Right cardiac atrium (tissue), 5 donors: ENCODE measurements around the gene RBM39. TPM values are rescaled to one million over a fixed set of nuclear protein-coding genes. Genes with fewer than 3 reads are reported as not detected.
A peak's percentile ranks its signal among the peaks of the same experiment; 100 is the strongest.
"Not testable (repeated sequence)": the region's sequence is repeated elsewhere in the genome, so short reads cannot be mapped to it uniquely, and the experiment has no call there.

Experiments
- ATAC-seq, 2 donors: fragments of 200-7000 bp; cut with Tn5 transposase; one replicate each; pipeline versions ENCODE4 v1.8.0 to v1.9.1; 2020; ENCODE audit warnings: moderate library complexity in 2 of 2, mild to moderate bottlenecking in 1 of 2
- DNase-seq, 3 donors: peaks; one replicate each; pipeline ENCODE4 v3.0.0-alpha.2; 2020
- H3K27ac ChIP-seq: one replicate; pipeline ENCODE4 v1.5.1; 2013; ENCODE audit warnings: mild to moderate bottlenecking, low read length, control low read depth, moderate library complexity
- H3K27me3 ChIP-seq: one replicate; pipeline ENCODE4 v1.6.1; 2013; ENCODE audit not compliant: control insufficient read depth, insufficient read depth
- H3K4me1 ChIP-seq: one replicate; pipeline ENCODE4 v1.6.1; 2013; ENCODE audit warnings: low read length; ENCODE audit not compliant: control insufficient read depth, insufficient read depth
- H3K4me3 ChIP-seq: one replicate; pipeline ENCODE4 v1.5.1; 2013; ENCODE audit warnings: low read length, control low read depth
- H3K9me3 ChIP-seq: one replicate; pipeline ENCODE4 v1.6.1; 2013; ENCODE audit warnings: low read length; ENCODE audit not compliant: control insufficient read depth
- WGBS: extraction: QIAGEN DNeasy Blood & Tissue Kit; methylation state at CpG from one replicate; pipeline ENCODE4 v1.1.7; 2013; 5-methylcytosine and 5-hydroxymethylcytosine counted together
- intact Hi-C, 4 donors: fragments of 100-400 bp; cut with DNase I; formaldehyde crosslinking; loops; one replicate each; pipeline versions ENCODE4 v1.11.0 to v1.14.0; 2022 to 2023
- polyA plus RNA-seq: library from polyadenylated mRNA; stranded (reverse); fragments of 200-250 nt; gene quantifications from one replicate; pipeline ENCODE4 v1.2.3, GENCODE V29; 2013
- total RNA-seq, 4 donors: library from RNA; stranded (reverse); fragmentation: NEBNext Ultra II Directional; extraction: Animal tissue kit (Norgen Biotek cat#: 25700); gene quantifications; one replicate each; pipeline ENCODE4 v1.2.1, GENCODE V29; 2021
- donor health status: healthy with polysubstance abuse.
- donor health status: DM: no; HTN: yes; CAD: no.
- donor health status: DM: no; HTN: no; CAD: no.
- donor health status: DM: no; HTN: yes; CAD: no; lungs with severe emphysema.
- donor health status: DM: yes; HTN: yes; CAD: no.

RBM39 gene
- total and polyA plus RNA-seq, 5 donors = 143 to 173 (median 166) TPM

- intact Hi-C loops = no loop called here
Observed at GRCh38 chr20:35771689-35772562, 29.9 kb upstream of the RBM39 start, which contains the start of gene PHF20. Gene PHF20 (plus strand): TSS chr20:35772015. CDS start chr20:35801523, 29,508 bp downstream.

DNA sequence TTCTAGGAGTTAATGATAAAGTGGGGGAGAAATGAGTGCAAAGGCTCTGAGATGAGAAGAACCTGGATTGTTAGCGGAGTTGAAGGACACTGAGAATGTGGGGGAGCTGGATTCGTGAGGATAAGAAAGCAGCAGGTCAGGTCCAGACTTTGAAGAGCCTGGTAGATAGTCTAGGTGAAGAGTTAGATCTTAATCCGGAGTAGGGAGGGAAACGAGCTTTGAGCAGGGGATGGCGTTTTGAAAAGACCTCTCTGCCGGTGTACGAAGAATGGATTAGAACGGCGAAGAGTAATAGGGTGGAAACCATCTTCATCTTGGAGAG, 29.3 kb upstream of the RBM39 start:
- WGBS = 72% methylated on average over 9 of the region's 9 CpGs
- DNase-seq (no peak), ATAC-seq (no peak)
- Histone ChIP-seq H3K4me3 (no peak overlapping the region), H3K4me1 (peaks cover 8% of the 10 kb centered on the region), H3K27me3 (no peaks in the 10 kb centered on the region), H3K9me3 (no peaks in the 10 kb centered on the region), H3K27ac (peak overlapping the region; percentile 95)
- intact Hi-C loops = no loop called here

More at GRCh38 chr20:35771689-35772562, 29.9 kb upstream of the RBM39 start, which contains the start of gene PHF20:
- H3K4me3 ChIP-seq = peak within 1 kb of the TSS; percentile 94
- H3K9me3 ChIP-seq = no peaks in the 10 kb centered on the region
- WGBS = 2% methylated on average over 87 of the region's 87 CpGs
- peak within 1 kb of the TSS; percentile 95 for H3K27ac ChIP-seq
- ATAC-seq (peak; percentile 85 to 92), DNase-seq (peak; percentile 99 to 100 (median 100))
- no peaks in the 10 kb centered on the region for H3K27me3 ChIP-seq
- peaks cover 8% of the 10 kb centered on the region for H3K4me1 ChIP-seq

- Histone ChIP-seq H3K27ac (peak overlapping the region; percentile 71), H3K4me3 (no peak overlapping the region), H3K27me3 (no peaks in the 10 kb centered on the region), H3K9me3 (no peaks in the 10 kb centered on the region), H3K4me1 (peaks cover 8% of the 10 kb centered on the region)
- ATAC-seq (peak; percentile 76 to 80), DNase-seq (peak; percentile 97 to 98 (median 98))
- intact Hi-C loops = no loop called here
- 39% methylated on average over 5 of the region's 5 CpGs for WGBS
Observed at GRCh38 chr20:35768731-35769664, 26.9 kb upstream of the RBM39 start.

DNA sequence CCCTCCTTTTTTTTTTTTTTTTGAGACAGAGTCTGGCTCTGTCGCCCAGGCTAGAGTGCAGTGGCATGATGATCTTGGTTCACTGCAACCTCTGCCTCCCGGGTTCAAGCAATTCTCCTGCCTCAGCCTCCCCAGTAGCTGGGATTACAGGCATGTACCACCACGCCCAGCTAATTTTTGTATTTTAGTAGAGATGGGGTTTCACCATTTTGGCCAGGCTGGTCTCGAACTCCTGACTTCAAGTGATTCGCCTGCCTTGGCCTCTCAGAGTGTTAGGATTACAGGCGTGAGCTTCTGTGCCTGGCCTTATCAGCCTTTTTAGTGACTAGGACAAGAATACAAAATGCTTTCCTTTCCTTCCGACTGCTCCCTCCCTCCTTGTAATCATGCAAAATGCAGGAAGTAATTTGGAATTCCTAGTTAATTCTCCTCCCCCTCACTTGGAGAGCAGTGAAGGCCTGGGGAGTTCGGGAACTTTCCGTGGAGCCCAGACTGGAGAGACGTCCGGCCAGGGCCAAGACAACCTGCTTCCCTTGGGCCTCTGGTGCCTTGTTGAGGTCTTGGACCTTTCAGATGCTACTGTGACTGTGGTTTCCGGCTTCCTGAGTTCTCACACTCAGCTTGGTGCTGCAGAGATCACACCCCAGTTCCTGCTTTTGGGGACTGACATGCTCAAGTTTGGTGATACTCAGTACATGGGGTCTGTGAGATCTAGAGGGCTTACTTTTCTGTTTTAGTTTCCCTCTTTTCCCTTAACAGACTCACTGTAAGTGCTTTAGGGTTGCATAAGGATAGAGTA, 25.8 kb upstream of the RBM39 start:
- 42% methylated on average over 12 of the region's 12 CpGs for WGBS
- intact Hi-C loops = no loop called here
- no peak overlapping the region for H3K4me3 ChIP-seq
- ATAC-seq (peak; percentile 43 to 76), DNase-seq (peak; percentile 76 to 87 (median 84))
- H3K4me1 ChIP-seq = peaks cover 8% of the 10 kb centered on the region
- no peaks in the 10 kb centered on the region for H3K27me3 ChIP-seq
- H3K27ac ChIP-seq = peak overlapping the region; percentile 58
- no peaks in the 10 kb centered on the region for H3K9me3 ChIP-seq

DNA sequence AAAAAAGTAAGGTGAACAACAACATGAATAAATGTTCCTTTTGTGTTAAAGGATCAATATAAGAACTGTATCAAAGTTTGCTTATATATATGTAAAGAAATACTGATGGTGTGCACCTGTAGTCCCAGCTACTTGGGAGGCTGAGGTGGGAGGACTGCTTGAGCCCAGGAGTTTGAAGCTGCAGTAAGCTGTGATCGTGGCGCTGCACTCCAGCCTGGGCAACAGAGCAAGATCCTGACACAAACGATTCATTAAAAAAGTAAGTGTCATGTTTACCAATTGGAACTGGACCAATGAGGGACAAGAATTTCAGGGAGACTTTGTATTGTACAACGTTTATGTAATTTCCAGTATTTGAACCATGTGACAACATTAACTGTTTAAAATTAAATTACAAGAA, 24.8 kb upstream of the RBM39 start:
- peaks cover 8% of the 10 kb centered on the region for H3K4me1 ChIP-seq
- H3K27ac ChIP-seq = no peak overlapping the region
- DNase-seq (no peak), ATAC-seq (no peak)
- H3K4me3 ChIP-seq = no peak overlapping the region
- no peaks in the 10 kb centered on the region for H3K9me3 ChIP-seq
- intact Hi-C loops = no loop called here
- WGBS = 84% methylated on average over 4 of the region's 4 CpGs
- H3K27me3 ChIP-seq = no peaks in the 10 kb centered on the region

GRCh38 chr20:35764936-35765335, 22.9 kb upstream of the RBM39 start:
- intact Hi-C loops, H3K4me3 ChIP-seq, ATAC-seq, H3K4me1 ChIP-seq, H3K9me3 ChIP-seq, H3K27me3 ChIP-seq, H3K27ac ChIP-seq, DNase-seq: not testable (repeated sequence)
- 91% methylated on average over 2 of the region's 2 CpGs for WGBS

GRCh38 chr20:35762461-35762860, 20.4 kb upstream of the RBM39 start:
- intact Hi-C loops = no loop called here
- 78% methylated on average over 3 of the region's 3 CpGs for WGBS
- no peaks in the 10 kb centered on the region for H3K9me3 ChIP-seq
- no peaks in the 10 kb centered on the region for H3K4me1 ChIP-seq
- no peak for ATAC-seq
- no peak for DNase-seq
- H3K4me3 ChIP-seq = no peak overlapping the region
- H3K27ac ChIP-seq = no peak overlapping the region
- no peaks in the 10 kb centered on the region for H3K27me3 ChIP-seq

DNA sequence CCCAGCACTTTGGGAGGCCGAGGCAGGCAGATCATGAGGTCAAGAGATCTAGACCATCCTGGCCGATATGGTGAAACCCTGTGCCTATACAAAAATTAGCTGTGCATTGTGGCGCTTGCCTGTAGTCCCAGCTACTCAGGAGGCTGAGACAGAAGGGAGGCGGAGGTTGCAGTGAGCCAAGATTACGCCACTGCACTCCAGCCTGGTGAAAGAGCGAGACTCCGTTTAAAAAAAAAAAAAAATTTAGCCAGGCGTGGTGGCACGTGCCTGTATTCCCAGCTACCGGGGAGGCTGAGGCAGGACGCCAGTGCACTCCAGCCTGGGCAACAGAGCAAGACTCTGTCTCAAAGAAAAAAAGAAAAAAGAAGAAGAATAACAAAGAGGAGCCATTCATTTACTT, 19.5 kb upstream of the RBM39 start:
- intact Hi-C loops, DNase-seq, H3K27me3 ChIP-seq, ATAC-seq, H3K4me3 ChIP-seq, H3K27ac ChIP-seq, H3K4me1 ChIP-seq, H3K9me3 ChIP-seq: not testable (repeated sequence)
- WGBS = 93% methylated on average over 11 of the region's 11 CpGs

DNA sequence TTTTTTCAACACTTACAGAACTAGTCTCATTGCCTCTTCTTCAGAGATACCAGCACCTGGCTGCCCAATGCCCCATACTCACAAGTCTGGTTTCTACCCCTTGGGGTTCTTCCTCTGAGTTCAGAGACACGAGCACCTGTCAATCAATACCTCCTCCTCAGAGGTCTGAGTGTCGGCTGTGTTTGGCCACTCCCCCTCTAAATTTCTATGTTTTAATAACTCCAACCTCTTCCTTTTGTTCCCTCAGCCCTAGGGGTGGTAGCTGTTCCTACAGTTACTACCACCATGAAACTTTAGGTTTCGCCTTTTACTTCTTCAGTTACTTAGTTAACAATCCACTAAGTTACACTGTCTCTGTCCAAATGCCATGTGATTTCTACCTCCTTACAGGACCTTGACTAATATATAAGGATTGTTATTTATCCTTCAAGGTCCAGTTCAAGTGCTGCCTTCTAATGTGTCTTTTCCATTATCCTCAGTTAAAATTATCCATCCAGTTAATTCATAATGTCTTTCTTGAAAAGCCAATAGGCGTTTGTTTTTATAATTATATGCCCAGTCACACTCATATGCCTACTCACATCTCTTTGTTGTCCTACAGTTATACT, 15.1 kb upstream of the RBM39 start:
- H3K4me3 ChIP-seq = no peak overlapping the region

DNA sequence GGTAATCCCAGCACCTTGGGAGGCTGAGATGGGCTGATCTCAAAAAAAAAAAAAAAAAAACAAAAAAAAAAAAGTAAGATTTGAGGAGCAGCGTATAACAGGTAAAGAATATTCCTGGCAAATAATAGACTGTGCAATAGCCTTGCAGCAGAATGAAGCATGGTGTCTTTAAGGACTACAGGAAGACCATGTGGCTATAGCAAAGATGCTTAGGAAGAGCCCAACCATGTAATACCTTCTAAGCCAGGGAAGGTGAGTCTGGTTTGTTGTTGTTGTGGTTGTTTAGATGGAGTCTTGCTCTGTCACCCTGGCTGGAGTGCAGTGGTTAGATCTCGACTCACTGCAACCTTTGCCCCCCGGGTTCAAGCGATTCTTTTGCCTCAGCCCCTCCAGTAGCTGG, 14.3 kb upstream of the RBM39 start:
- ATAC-seq (no peak), DNase-seq (no peak)
- intact Hi-C loops = no loop called here
- WGBS = 96% methylated on average over 4 of the region's 4 CpGs
- Histone ChIP-seq H3K4me3 (no peak overlapping the region), H3K27ac (no peak overlapping the region), H3K9me3 (no peaks in the 10 kb centered on the region), H3K27me3 (no peaks in the 10 kb centered on the region), H3K4me1 (no peaks in the 10 kb centered on the region)

More for the DNA sequence above, 15.1 kb upstream of the RBM39 start:
- H3K27me3 ChIP-seq = no peaks in the 10 kb centered on the region
- DNase-seq = no peak
- no peaks in the 10 kb centered on the region for H3K9me3 ChIP-seq
- no peaks in the 10 kb centered on the region for H3K4me1 ChIP-seq
- intact Hi-C loops = no loop called here
- H3K27ac ChIP-seq = no peak overlapping the region
- ATAC-seq = no peak
- WGBS = 73% methylated on average over 4 of the region's 4 CpGs
